ENCODE results near the gene CIDEA. TPM values are rescaled to one million over a fixed set of nuclear protein-coding genes. Genes with fewer than 3 reads are reported as not detected.
A peak's percentile ranks its signal among the peaks of the same experiment; 100 is the strongest.

Gene CIDEA
- total RNA-seq, 1 donor from 2014 or later, result not detected

DNA sequence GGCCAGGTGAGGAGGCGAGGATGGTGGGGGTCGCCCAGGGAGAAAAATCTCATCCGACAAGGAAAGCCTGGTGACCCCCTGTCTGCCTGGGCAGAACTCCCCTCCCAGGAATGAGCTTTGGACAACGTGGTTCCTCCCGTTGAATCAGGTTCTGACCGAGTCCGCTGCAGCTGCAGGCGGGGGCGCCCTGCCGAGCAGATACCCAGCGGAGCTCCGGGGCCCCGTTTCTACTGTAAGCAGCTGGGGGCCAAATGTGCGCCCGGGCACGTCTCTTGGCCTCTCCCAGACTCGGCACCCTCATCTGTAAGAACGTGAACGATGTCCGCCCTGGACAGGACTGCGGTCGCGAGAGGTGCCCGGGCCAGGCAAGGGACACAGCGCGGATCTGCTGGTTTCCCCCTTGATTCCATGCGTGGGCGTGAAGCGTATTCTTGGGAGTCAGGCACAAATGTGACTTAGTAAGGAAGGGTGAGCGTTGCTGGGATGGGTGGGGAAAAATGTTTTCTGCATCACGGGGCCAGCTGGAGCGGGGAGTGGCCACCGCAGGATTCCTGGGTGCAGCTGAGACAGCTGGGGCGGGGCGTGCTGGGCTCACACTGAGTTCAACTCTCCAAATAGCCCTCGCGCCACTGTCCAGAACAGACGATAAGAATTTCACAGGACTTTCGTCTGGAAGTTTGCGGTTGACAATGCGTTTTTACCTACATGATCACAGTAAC is 33.7 kb downstream of the CIDEA start:
- H3K9me3 Mint-ChIP-seq, result no peaks in the 10 kb centered on the region
- H3K27ac Mint-ChIP-seq, result peak overlapping the region; percentile 94
- peaks cover 16% of the 10 kb centered on the region for H3K4me1 Mint-ChIP-seq (ENCODE audit: unreplicated experiment)
- no peak for DNase-seq (ENCODE audit: extremely low spot score, unreplicated experiment)
- no peaks in the 10 kb centered on the region for H3K36me3 Mint-ChIP-seq
- TF ChIP-seq CTCF (conservative IDR thresholded peaks at IDR 0.05), result no peak
- H3K27me3 Mint-ChIP-seq, result peaks cover 42% of the 10 kb centered on the region
- peak overlapping the region; percentile 88 for H3K4me3 Mint-ChIP-seq

DNA sequence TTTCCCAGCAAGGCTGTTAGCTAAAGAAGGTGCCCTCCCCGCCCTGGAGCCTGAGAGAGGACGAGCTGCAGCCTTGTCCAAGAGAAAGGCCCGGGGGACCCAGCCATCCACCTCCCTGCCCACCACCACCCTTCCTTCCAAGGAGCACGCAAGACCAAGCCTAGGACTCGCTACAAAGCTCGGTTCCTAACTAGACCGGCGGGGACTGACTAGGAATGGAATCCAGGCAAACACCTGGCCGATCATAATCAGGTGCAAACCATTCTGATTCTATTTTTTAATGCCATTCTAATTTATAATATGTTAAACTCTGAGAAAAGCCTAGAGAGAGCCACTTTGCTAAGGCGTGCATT is 34.2 kb downstream of the CIDEA start:
- Mint-ChIP-seq H3K4me3 (peak overlapping the region; percentile 88), H3K36me3 (no peaks in the 10 kb centered on the region), H3K27ac (peak overlapping the region; percentile 94), H3K9me3 (no peaks in the 10 kb centered on the region), H3K27me3 (peaks cover 38% of the 10 kb centered on the region), H3K4me1 (ENCODE audit: unreplicated experiment) (peaks cover 16% of the 10 kb centered on the region)
- TF ChIP-seq CTCF (conservative IDR thresholded peaks at IDR 0.05), result no peak
- DNase-seq (ENCODE audit: extremely low spot score, unreplicated experiment), result no peak

DNA sequence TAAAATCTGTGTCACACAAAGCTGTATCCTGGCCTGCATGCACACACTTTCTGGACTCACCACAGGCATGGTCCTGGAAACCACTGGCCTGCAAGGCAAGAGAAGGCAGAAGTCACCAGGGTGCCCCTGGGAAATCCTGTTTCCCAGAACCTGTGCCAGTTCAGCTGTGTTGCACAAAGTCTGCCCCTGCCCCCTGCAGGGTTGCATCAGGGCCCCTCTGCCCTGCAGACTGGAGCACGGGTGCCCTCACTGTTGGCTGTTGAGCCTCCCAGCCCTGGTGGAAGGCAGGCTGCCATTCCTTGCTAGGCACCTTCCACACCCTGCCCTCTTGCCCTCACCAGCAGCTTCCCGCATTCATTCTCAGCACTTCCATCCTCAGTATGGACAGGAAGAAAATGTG is 35.9 kb downstream of the CIDEA start:
- no peak for DNase-seq (ENCODE audit: extremely low spot score, unreplicated experiment)
- Mint-ChIP-seq H3K9me3 (no peaks in the 10 kb centered on the region), H3K4me3 (no peak overlapping the region), H3K27ac (no peak overlapping the region), H3K4me1 (ENCODE audit: unreplicated experiment) (peaks cover 16% of the 10 kb centered on the region), H3K27me3 (peaks cover 35% of the 10 kb centered on the region), H3K36me3 (no peaks in the 10 kb centered on the region)
- TF ChIP-seq CTCF (conservative IDR thresholded peaks at IDR 0.05), result no peak

DNA sequence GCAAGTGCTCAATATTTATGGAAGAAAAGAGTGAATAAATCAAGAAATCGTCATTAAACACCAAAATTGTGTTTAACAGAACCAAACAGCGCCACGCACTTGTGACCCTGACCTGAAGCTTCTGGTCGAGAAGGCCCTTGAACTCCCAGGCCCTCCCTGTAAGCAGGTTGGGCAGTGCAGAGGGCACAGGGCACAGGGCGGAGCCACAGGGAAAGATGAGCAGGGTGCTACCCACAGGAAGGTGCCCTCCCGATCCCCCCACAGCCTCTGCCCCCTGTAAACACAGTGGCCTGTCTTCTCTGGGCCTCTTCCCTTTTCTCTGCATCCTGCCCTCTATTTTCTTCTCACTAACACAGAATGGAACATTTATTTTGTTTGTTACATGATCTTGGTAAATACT is 37.0 kb downstream of the CIDEA start:
- Mint-ChIP-seq H3K9me3 (no peaks in the 10 kb centered on the region), H3K27ac (no peak overlapping the region), H3K36me3 (no peaks in the 10 kb centered on the region), H3K4me3 (no peak overlapping the region), H3K27me3 (peaks cover 34% of the 10 kb centered on the region), H3K4me1 (ENCODE audit: unreplicated experiment) (peaks cover 16% of the 10 kb centered on the region)
- no peak for TF ChIP-seq CTCF (conservative IDR thresholded peaks at IDR 0.05)
- no peak for DNase-seq (ENCODE audit: extremely low spot score, unreplicated experiment)

DNA sequence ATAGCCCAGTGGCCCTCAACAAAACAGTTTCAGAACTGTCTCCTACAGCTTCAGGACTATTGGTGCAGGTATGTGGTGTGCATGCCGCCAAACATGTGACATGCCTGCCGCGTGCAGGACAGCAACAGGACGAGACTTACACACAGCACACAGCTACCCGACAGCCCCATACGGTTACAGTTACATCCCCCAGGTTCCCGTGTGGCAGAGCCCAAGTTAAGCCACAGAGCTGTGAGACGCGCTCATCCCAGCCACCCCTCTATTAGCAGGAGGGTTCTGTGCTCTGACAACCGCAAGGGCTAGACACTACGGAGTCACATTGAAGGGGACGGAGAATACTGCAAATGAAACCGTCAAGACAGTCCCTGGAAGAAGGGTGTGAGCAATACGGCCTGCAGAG is 37.5 kb downstream of the CIDEA start:
- Mint-ChIP-seq H3K9me3 (no peaks in the 10 kb centered on the region), H3K36me3 (no peaks in the 10 kb centered on the region), H3K27ac (no peak overlapping the region), H3K4me1 (ENCODE audit: unreplicated experiment) (peaks cover 16% of the 10 kb centered on the region), H3K27me3 (peaks cover 31% of the 10 kb centered on the region), H3K4me3 (no peak overlapping the region)
- TF ChIP-seq CTCF (conservative IDR thresholded peaks at IDR 0.05), result no peak
- no peak for DNase-seq (ENCODE audit: extremely low spot score, unreplicated experiment)

Measured in type B pancreatic cell (in vitro differentiated cells).